Measurements from ENCODE around the gene THBS1.

THBS1 gene

DNA sequence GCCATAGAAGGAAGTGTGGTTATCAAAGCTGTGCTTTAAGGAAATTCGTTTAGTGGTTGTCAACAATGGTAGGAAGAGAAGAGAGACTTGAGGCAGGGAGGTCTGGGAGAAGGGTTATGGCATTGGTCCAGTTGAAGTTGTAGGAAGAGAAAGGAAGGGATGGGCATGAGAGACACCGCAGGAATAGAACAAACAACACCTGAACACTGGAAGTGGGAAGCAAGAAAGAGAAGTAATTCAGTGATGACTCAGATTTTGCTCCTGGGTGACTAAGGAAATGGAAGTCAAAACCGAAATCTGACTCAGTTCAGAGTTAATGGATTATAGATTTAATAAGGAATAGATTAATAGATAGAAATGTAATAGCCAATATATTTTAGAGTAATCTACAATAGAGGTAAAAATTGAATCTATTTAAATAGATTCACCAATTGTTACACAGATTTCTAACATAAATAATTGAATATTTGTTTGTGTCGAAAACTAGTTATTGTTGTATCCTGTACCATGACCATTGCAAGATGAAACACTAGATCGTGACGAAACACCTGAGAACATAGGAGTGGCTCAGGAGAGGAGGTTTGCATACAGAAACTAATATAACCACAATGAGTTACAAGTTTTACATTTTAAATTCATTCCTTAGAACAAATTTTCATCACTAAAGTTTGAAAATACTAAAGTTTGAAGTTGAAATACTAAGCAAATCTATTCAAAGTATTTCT is 36.0 kb downstream of the THBS1 start:
- H3K4me1 ChIP-seq (ENCODE audit: low read length), result no peaks in the 10 kb centered on the region
- TF ChIP-seq, protein P1, sequence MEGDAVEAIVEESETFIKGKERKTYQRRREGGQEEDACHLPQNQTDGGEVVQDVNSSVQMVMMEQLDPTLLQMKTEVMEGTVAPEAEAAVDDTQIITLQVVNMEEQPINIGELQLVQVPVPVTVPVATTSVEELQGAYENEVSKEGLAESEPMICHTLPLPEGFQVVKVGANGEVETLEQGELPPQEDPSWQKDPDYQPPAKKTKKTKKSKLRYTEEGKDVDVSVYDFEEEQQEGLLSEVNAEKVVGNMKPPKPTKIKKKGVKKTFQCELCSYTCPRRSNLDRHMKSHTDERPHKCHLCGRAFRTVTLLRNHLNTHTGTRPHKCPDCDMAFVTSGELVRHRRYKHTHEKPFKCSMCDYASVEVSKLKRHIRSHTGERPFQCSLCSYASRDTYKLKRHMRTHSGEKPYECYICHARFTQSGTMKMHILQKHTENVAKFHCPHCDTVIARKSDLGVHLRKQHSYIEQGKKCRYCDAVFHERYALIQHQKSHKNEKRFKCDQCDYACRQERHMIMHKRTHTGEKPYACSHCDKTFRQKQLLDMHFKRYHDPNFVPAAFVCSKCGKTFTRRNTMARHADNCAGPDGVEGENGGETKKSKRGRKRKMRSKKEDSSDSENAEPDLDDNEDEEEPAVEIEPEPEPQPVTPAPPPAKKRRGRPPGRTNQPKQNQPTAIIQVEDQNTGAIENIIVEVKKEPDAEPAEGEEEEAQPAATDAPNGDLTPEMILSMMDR (IDR thresholded peaks at IDR 0.05; ENCODE audit: low read length), result no peak
- TF ChIP-seq EZH2phosphoT487 (IDR thresholded peaks at IDR 0.05; ENCODE audit: low read length), result no peak
- H3K27ac ChIP-seq (ENCODE audit: low read length), result no peak overlapping the region
- no peak overlapping the region for H3K9ac ChIP-seq (ENCODE audit: low read length)
- H3K9me3 ChIP-seq (replicated peaks; ENCODE audit: insufficient read depth, low read length), result no peaks in the 10 kb centered on the region
- H4K20me1 ChIP-seq (ENCODE audit: insufficient read depth, low read length), result no peaks in the 10 kb centered on the region
- H3F3A ChIP-seq (ENCODE audit: insufficient read depth, low read length), result no peaks in the 10 kb centered on the region
- no peaks in the 10 kb centered on the region for H3K27me3 ChIP-seq (replicated peaks; ENCODE audit: insufficient read depth, low read length)
- no peaks in the 10 kb centered on the region for H3K9me2 ChIP-seq (replicated peaks; ENCODE audit: insufficient read depth, low read length)
- no peak overlapping the region for H3K4me3 ChIP-seq (ENCODE audit: low read length)
- no peaks in the 10 kb centered on the region for H3K79me2 ChIP-seq (ENCODE audit: low read length)
- DNase-seq, result no peak
- no peak overlapping the region for H2AFZ ChIP-seq (ENCODE audit: low read length)
- H3K4me2 ChIP-seq (ENCODE audit: low read depth, low read length), result no peak overlapping the region
- H3K36me3 ChIP-seq (replicated peaks; ENCODE audit: insufficient read depth, low read length), result no peaks in the 10 kb centered on the region

DNA sequence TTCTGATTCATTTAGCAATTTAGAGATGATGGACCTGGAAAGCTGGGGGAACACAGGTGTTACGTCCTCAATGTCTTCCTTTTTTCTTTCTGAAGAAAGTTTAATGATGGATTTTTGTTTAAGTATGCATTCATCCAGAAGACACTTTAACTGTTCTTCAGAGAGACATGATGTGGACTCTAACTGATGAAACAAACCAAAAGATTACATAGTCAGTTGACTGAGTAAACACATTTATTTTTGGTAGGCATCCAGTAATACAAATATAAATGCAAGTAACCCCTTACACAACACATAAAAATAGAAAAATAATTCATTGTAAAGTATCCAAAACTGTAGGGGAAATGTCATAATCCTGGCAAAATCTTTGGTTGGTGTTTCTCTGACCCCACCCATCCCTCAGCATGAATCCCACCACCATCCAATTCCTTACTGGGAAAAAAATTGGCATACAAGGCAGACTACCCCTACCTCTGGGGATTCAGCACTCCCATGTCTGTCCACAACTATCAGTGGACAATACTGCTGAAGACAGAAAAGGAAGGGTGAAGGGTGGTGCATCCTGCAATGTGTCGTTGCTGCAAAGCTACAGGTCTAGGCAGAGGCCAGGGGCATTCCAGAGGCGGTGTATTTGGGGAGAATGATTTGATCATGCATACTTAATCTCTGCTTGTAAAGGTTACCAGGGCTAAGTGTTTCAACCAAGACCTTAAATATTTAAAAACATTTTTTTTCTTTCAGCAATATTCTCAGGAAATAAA is 37.4 kb downstream of the THBS1 start:
- no peak overlapping the region for H2AFZ ChIP-seq (ENCODE audit: low read length)
- TF ChIP-seq EZH2 (optimal IDR thresholded peaks at IDR 0.05; ENCODE audit: low read depth, low read length), result no peak
- TF ChIP-seq, protein P1 (IDR thresholded peaks at IDR 0.05; ENCODE audit: low read length), result no peak
- no peak for TF ChIP-seq EZH2phosphoT487 (IDR thresholded peaks at IDR 0.05; ENCODE audit: low read length)
- no peak for DNase-seq

DNA sequence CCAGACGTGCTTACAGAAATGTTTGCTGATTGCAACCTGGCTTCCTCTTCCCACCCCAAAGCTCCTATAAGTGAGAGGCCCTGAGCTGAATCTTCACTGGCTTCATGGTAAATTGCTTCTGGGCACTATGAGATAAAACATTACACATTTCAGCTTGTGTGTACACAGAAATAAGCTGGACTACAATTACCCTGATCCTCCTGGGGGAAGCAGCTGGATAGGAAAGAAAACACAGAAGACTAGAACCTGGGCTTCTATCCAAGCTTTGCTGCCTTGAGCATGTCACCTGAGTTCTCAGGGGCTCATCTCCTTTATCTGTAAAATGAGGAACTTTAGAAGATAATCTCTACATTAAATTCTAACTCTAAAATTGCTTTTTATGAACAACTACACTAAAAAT is 40.3 kb downstream of the THBS1 start:
- H3K36me3 ChIP-seq (replicated peaks; ENCODE audit: insufficient read depth, low read length), result no peaks in the 10 kb centered on the region
- H3K9me3 ChIP-seq (replicated peaks; ENCODE audit: insufficient read depth, low read length), result no peaks in the 10 kb centered on the region
- H3K79me2 ChIP-seq (ENCODE audit: low read length), result no peaks in the 10 kb centered on the region
- no peaks in the 10 kb centered on the region for H4K20me1 ChIP-seq (ENCODE audit: insufficient read depth, low read length)
- H3K9ac ChIP-seq (ENCODE audit: low read length), result no peak overlapping the region
- H3K4me3 ChIP-seq (ENCODE audit: low read length), result no peak overlapping the region
- peaks cover 39% of the 10 kb centered on the region for H3K4me1 ChIP-seq (ENCODE audit: low read length)
- H3F3A ChIP-seq (ENCODE audit: insufficient read depth, low read length), result peaks cover 27% of the 10 kb centered on the region
- no peaks in the 10 kb centered on the region for H3K9me2 ChIP-seq (replicated peaks; ENCODE audit: insufficient read depth, low read length)
- no peak overlapping the region for H2AFZ ChIP-seq (ENCODE audit: low read length)
- DNase-seq, result no peak
- H3K4me2 ChIP-seq (ENCODE audit: low read depth, low read length), result no peak overlapping the region
- H3K27me3 ChIP-seq (replicated peaks; ENCODE audit: insufficient read depth, low read length), result no peaks in the 10 kb centered on the region
- TF ChIP-seq EZH2phosphoT487 (IDR thresholded peaks at IDR 0.05; ENCODE audit: low read length) (no peak), EZH2 (optimal IDR thresholded peaks at IDR 0.05; ENCODE audit: low read depth, low read length) (no peak)
- TF ChIP-seq, protein P1 (IDR thresholded peaks at IDR 0.05; ENCODE audit: low read length), result no peak
- no peak overlapping the region for H3K27ac ChIP-seq (ENCODE audit: low read length)

More for the DNA sequence above, 37.4 kb downstream of the THBS1 start:
- Histone ChIP-seq H3K27ac (ENCODE audit: low read length) (no peak overlapping the region), H3K9ac (ENCODE audit: low read length) (no peak overlapping the region), H3K9me3 (replicated peaks; ENCODE audit: insufficient read depth, low read length) (no peaks in the 10 kb centered on the region), H3K27me3 (replicated peaks; ENCODE audit: insufficient read depth, low read length) (no peaks in the 10 kb centered on the region), H3K9me2 (replicated peaks; ENCODE audit: insufficient read depth, low read length) (no peaks in the 10 kb centered on the region), H3K36me3 (replicated peaks; ENCODE audit: insufficient read depth, low read length) (no peaks in the 10 kb centered on the region), H3F3A (ENCODE audit: insufficient read depth, low read length) (peaks cover 7% of the 10 kb centered on the region), H3K4me3 (ENCODE audit: low read length) (no peak overlapping the region), H3K4me1 (ENCODE audit: low read length) (peaks cover 13% of the 10 kb centered on the region), H4K20me1 (ENCODE audit: insufficient read depth, low read length) (no peaks in the 10 kb centered on the region), H3K79me2 (ENCODE audit: low read length) (no peaks in the 10 kb centered on the region), H3K4me2 (ENCODE audit: low read depth, low read length) (no peak overlapping the region)

Data from MM.1S (cell line).